Muscle of back (tissue), 11 donors: Measurements from ENCODE around the gene KATNAL1. TPM values are rescaled to one million over a fixed set of nuclear protein-coding genes. Genes with fewer than 3 reads are reported as not detected.

Source experiments
- DNase-seq, 3 donors: peaks; one replicate each; pipeline versions ENCODE4 v3.0.0 to v3.0.0-alpha.2; 2013
- polyA plus RNA-seq, 10 donors: library from polyadenylated mRNA; unstranded; fragments of 120-200 nt; gene quantifications; one replicate each; pipeline ENCODE4 v1.2.1, GENCODE V29; 2013; ENCODE audit not compliant: insufficient read length in 10 of 10

Gene KATNAL1
- polyA plus RNA-seq, 10 donors = 10.5 to 14.7 (median 13.9) TPM

DNA sequence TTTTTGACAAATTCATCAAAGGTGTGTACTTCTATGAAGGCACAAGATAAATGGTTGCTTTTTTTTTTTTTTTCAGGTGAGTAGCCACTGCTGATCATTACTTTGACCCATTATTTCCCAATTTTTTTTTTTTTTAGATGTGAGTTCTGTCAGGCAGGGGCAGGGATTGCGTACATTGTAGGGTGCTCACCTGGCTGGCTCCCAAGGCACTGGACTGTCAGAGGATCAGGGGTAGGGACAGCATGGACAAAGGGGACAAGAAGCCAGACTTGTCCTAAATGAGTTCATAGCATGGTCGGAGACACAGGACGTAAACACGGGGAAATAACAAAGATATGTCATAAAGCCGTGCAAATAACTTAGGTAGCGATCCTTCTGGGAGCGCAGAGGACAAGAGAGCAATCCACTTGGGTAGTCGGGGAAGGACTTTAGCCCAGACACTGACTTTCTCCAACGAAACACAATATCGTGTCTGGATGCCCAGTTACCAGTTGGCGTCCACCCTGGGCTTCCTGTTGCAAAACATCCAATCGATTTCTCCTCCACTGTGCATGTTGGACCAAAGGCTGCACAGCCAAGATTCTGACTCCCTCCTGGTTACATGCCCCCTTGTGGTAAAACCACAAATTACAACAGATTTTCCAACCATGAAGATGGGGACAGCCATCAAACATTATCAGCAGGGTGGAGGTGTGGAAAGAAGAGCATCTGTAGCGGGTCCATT is 27.5 kb upstream of the KATNAL1 start:
- DNase-seq = no peak

DNA sequence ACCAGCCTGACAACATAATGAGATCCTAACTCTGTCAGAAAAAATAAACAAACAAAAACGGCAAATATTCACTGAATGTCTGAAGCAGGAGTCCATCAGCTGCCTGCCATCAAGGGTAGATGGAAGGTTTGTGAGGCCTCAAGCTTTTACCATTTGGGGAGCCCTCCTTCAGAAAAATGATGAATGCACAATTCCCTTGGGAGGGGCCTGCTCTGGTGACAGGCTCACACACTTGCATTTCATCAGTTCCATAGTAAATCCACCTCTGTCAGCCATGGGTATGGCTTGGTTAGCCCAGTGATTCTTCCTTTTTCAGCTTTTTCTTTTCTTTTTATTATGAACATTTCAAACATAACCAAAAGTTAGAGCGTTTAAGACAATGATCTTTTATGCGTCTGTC is 26.3 kb upstream of the KATNAL1 start:
- no peak for DNase-seq

DNA sequence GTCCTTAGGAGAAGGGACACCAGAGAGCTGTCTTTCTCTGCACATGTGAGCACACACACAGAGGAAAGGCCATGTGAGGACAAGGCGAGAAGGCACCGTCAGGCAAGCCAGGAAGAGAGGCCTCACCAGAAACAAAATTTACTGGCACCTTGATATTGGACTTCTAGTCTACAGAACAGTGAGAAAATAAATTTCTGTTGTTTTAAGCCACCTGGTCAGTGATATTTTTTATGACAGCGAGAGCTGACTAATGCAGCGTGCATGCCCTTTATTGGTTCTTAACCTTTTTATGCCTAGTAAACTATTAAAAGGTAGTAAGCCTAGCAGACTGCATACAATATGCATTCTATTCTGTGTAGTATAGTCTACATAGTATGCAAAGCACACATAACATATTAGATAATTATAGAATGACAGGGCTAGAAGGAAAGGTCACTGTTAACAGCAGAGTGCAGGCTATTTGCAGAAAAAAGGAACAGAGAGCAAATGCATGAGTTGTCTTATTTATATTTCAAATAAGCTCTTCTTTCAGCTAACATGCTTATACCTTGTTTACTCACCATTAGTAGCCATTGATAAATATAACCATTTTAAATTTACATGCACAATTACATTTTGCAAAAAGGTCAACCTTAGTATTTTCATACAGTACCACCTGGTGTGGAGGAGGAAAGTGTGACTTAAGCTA is 25.2 kb upstream of the KATNAL1 start:
- no peak for DNase-seq

DNA sequence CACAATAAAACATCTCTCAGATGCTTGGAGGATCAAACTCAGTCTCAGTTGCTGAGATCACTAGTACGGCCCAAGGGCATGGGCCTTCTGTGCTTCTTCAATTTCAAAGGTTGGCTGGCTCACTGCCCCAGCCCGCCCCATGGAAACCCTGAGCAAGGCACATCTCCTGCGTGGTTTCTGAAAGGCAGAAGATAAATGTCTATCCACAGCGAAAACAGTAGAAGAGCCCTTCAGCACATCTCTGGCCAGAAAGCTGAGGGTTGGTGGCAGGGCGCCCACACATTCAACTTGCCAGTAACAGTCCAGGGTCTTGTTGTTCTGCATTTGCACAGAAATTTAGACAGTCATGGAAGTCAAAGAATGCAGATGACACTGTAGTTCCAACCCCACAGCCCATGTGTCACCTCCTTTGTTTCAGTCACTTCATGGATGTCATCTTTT is 24.0 kb upstream of the KATNAL1 start:
- peak in 2 of 3 donors; percentile 64 to 69 for DNase-seq

DNA sequence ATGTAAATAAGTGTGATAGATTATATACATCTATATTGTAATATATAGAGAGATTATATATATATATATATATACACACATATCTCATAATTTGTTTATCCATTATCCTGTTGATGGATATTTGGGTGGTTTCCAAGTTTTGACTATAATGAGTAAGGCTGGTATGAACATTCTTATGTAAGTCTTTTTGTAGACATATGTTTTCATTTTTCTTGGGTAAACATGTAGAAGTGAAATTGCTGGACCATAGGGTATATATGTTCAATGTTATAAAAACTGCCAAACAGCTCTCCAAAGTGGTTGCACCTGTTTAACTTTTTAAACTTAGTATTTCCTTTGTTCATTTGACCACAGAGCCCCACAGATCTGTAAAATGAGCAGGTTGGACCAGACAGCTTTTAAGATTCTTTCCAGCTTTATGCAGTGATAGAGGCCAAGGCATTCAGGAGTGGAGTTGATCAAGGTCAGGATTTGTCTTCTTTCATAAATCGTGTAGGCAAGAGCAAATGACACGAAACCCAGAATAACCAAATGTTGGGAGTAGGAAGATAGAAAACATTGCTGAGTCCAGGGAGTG is 21.7 kb upstream of the KATNAL1 start:
- DNase-seq = no peak

DNA sequence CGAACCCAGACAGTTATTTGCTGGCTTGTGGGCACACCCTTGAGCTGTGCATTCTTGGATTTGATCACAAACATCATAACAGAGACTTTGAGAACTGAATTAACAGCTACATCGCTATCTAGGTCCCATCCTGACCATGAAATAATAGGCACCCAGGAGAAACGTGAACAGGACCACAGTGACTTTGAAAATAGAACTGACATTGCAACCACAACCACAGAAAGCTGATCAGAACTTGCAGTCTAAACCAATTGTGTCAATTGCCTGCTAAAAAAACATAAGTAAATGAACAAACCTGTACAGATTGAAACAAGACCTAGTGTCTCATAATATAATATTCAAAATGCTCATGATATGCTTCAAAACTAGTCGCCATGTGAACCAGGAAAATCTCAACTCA is 18.3 kb upstream of the KATNAL1 start:
- DNase-seq = no peak

DNA sequence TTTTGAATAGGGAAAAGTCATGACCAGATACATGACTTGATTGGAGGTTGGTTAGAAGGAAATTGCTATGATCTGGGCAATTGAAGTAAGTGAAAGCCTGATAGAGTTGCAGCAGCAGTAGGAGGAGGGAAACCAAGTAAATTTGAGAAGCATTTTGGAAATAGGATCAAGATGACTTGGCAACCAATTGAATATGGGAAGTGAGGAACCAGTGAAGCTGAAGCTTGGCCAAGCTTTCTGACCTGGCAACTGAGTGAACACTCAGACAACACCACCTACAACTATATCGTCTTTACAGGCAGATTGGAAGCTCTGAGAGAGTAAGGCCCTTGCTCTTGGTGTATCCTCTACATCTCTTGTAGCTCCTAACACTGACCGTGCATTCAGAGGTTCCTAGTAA is 16.2 kb upstream of the KATNAL1 start:
- DNase-seq = no peak

DNA sequence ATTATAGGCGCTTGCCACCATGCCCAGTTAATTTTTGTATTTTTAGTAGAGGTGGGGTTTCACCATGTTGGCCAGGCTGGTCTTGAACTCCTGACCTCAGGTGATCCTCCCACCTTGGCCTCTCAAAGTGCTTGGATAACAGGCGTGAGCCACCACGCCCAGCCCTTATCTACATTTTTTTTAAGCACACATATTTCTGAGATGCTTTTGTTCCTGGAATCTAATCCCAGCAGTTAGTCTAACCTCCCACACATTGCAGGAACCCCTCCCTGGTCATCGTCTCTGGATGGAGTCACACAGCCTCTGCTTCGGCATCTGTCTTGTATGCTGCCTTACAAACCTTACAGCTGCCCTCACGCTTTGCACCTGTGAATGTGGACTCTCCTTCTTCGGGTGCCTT is 15.1 kb upstream of the KATNAL1 start:
- no peak for DNase-seq

DNA sequence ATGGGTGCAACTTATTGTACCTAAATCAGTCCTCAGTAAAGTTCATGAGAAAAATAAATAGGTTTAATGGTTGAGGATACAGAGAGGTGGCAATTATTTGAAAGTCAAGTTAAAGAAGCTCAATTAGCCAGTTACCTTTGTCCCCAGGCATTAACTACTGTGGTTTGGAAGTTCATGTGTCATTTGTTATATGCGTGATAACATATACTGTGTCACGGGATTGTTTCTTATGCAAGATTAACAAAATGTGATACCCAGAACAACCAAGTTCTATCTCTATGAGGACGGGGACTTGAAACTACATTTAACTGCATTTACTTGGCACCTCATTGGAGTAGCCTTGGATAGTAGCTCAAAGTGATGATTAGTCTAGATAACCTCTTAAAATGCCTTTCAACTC is 13.9 kb upstream of the KATNAL1 start:
- no peak for DNase-seq

DNA sequence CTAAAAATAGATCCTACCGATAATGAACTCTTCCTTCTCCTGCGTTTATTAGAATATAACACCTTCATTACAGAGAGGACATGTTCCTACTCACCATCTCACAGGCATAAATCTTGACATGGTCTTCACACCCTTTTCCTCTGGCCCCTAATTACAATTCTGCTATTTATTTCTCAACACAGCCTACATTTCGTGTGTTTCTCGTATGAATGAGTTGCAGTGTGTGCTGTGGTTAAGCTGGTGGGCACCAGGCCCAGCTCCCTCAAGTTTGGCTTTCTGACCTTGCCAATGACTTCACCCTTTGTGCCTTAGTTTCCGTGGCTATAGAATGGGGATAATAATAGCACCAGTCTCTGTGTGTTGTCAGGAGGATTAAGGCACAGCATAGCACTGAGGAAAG is 12.3 kb upstream of the KATNAL1 start:
- DNase-seq = peak in 1 of 3 donors; percentile 52

DNA sequence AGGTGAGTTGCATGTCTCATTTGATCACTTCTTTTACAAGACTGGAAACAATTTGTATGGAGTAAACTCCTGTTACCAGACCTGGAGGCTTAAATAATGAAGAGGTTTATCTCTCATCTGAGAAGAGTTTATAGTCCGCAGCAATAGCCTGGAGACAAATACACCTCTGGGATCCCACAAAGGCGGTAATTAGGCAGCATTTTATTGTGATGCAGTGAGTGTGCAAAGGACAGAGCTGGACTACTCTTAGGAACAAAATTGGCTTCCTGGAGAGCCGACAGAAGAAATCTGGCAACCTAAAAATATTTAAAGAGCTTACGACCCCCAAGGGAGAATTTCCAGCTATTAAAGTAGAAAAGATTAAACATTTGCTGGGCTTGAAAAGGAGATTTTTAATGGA is 11.8 kb upstream of the KATNAL1 start:
- DNase-seq = peak in 2 of 3 donors; percentile 62 to 75

DNA sequence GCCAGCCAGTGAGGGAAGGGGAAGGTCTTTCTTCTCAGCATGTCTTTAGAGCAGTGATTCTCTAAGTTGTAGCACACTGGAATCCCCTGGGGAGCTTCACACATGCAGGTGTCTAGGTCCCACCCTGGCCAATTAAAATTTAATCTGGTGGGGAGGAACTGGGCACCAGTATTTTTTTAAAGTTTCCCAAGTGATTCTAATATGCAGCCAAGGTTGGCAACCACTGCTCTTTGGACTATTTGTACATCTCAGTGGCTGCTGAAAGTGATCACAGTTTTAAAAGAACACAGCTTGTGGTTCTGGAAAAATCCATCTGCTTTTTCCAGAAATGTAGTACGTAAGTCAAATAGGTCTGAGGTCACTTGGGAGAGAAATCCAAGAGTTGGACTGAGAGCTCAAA is 10.7 kb upstream of the KATNAL1 start:
- DNase-seq = peak in 1 of 3 donors; percentile 41

DNA sequence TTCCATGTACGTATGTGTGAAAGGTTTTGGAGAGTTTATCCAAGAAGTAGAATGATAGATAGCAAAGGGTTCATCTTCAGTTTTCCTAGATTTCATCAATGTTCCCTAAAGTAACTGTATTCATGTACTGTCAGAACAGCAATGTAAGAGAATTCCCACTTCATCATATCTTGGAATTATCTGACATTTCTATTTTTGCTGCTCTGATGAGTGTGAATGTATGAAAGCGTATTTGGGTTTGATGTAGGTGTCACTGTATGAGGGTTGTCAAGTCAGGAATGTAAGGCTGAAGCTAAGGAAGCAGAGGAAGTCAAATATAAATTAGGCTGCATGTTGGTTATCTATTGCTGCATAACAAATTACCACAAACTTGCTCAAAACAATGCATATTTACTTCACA is 7.2 kb upstream of the KATNAL1 start:
- DNase-seq = no peak

DNA sequence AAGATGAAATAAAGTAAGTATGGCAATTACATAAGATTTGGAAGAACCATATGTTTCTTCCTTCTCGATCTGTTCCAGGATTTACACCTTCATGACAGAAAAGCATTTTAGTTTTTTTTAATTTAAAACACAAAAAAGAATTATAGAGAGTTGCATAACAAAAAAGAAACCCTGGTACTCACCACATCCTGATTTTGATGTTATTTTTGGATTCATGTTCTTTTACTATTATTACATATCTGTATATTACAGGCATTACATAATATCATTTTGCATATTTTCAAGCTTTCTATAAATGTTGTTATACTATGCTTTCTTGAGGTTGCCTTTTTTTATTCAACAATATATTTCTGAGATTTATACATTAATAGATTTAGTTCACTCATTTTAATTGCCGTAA is 6.7 kb upstream of the KATNAL1 start:
- DNase-seq = no peak

DNA sequence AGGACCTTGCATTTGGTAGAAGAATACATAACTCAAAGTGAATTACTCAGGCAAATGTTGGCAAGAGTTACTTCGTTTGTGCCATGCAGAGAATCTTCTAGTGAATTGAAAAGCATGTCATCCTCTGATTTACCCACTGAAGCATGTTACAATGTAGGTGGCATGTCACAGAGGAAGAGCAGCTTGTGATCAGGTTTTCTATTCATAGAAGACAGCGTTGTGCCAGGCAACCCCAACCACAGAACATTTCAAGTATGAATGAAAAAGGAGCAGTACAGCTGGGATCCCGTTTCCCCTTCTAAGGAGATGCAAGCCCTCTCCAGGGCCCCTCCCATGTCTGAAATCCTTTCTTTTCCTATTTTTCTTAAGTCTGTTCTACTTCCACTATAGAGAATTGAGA is 6.0 kb upstream of the KATNAL1 start:
- no peak for DNase-seq

DNA sequence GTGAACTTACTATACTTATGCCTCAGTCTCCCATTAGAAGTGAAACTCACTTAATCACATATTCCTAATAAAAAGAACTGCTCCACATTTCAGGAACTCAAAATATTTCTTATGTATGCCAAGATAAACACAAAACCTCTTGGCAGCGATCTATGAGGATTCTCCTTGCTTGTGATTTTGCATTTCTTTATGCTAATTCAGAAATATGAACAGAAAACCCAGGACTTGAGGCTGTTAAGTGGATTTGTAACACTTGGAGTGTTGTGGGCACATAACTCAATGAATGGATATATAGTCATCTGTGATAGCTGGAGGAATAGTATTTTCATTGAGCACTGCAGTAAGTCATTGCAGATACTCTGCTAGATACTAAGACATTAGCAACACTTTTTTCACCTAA is 5.6 kb upstream of the KATNAL1 start:
- DNase-seq = peak in 1 of 3 donors; percentile 28

DNA sequence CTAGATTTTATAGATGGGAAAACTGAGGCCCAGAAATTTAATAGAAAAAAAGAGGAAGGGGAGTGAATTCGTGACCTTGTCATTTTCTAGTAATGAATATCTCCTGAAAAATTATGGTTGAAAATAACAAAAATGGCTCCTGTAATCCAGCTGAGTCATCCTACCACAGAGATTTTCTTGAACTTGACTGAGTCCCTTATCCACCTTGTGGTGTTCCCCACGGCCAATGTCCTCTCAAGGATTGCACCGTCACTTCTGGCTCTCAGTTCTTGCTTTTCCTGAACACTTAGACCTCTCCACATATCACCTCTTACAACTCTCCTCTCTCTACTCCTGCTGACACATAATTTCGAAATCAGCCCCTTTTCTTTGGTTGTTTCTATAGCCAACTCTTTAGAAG is 1.2 kb upstream of the KATNAL1 start:
- DNase-seq = no peak

DNA sequence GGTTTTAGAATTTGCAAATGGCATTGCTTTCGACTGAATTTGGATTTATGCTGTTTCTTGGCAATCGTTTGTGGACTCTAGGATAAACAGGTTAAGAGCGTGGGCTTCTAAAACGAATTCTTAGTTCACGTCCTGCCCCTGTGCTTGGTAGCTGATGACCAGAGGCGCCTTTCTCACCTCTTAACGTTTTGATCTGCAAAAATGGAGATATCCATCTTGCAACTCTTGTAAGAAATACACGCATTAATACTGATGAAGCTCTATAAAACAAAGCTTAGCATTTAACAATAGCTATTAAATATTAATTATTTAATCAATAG is 580 bp upstream of the KATNAL1 start:
- no peak for DNase-seq

DNA sequence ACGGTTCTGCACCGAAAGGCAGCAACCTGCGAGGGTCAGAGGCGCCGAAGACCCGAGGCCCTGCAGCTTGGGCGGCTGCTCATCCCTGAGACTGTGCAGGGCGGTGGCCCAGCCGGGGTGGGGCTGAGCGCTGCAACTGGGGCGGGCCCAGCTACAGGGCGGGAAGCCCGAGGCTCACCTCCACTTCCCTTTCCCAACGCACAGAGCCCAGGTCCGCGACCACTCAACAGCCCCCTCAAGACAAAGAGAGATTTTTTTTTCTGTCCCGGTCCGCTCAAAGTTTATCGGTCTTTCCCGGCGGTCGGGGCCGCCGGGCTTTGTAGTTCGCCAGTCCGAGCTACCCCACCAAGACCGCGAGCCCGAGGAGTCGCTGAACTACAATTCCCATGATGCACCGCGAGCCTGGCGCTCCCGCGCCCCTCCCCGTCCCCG is 573 bp downstream of the KATNAL1 start:
- peak; percentile 94 to 98 (median 97) for DNase-seq

DNA sequence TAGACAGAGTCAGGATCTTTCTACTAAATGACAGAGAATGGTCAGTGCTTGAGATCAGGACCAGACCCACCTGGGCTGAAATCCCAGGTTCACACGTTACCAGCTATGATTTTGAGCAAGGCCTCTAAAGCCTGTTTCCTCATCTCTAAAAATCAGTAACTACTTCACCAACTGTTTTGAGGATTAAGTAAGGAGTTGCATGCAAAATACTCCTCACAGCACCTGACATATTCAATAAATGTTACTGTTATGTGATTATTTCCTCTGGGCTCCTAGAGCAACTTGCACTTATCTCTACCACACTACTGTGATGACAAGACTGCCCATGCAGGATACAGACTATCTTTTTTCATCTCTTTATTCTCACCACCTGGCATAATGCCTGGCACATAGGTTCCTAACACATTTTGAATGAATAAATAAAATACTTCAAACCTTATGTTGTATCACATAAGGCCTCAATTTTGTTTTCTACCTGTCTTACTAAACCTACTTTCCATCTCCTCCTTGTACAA is 1.8 kb downstream of the KATNAL1 start:
- no peak for DNase-seq

DNA sequence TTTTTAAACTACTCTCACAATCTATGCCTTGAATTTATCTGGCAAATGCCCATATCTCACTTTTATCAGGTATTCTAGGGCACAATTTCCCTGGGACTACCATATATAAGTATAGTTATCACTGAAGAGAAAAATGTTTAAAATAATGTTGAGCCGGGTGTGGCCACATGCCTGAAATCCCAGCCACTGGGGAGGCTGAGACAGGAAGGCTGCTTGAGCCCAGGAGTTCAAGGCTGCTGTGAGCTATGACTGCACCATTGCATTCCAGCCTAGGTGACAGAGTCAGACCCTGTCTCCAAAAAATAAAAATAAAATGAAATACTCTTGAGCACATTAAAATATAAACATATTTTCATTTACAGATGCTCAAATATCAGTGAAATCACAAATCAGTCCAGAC is 4.1 kb downstream of the KATNAL1 start:
- no peak for DNase-seq

DNA sequence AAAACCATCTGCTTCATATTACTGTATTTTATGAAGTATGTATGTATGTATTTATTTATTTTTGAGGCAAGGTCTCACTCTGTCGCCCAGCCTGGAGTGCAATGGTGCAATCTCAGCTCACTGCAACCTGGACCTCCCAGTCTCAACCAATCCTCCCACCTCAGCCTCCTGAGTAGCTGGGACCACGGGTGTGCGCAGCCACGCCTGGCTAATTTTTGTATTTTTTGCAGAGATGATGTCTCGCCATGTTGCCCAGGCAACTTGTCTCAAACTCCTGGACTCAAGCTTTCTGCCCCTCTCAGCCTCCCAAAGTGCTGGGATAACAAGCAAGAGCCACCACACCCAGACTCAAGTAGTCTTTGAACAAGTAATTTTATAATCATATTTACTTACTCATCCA is 5.5 kb downstream of the KATNAL1 start:
- DNase-seq = no peak

DNA sequence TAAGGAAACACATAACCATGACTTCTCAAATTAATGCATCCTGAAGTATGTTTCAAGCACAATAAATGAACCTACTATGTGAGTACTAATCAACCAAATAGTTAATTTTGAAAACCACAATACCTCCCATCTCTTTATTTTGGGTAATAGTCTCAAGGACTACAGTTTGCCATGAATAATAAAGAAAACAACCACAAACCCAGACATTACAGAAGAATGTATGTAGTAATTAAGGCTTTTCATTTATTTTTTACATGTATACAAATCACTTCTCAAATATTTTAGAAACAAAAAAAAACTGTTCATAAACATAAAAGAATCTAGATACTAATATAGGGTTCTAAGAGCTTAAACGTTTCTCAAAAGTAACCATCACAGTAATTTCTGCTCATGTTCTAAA is 6.8 kb downstream of the KATNAL1 start:
- no peak for DNase-seq
